Naive thymus-derived CD8-positive, alpha-beta T cell (primary cell): ENCODE measurements around the gene EHBP1. TPM values are rescaled to one million over a fixed set of nuclear protein-coding genes. Genes with fewer than 3 reads are reported as not detected.
"Not testable (repeated sequence)": the region's sequence is repeated elsewhere in the genome, so short reads cannot be mapped to it uniquely, and the experiment has no call there.

Source experiments
- ATAC-seq, 2 donors: fragments of 150-1000 bp; cut with Tn5 transposase in 1 of 2; sonication (Bioruptor Pico), chemical (Tn5 transposase) in 1 of 2; 1 replicate in 1 of 2; 2 replicates in 1 of 2; pipeline ENCODE4 v1.10.0; 2021; ENCODE audit warnings: mild to moderate bottlenecking in 2 of 2, moderate library complexity in 2 of 2
- POLR2A ChIA-PET: fragments of 350-600 bp; sonication (Branson Sonifier 250); formaldehyde crosslinking; loops from one replicate; lab custom pipeline; 2021; ENCODE audit warnings: antibody characterized with exemption; lab: Charles Lee
- DNase-seq, 10 donors: peaks; one replicate each; pipeline versions ENCODE4 v3.0.0 to v3.0.0-alpha.2; 2020 to 2022
- H3K27ac Mint-ChIP-seq, 10 donors: one replicate each; pipeline ENCODE4 v1.8.0; 2020 to 2022; ENCODE audit warnings: mild to moderate bottlenecking in 10 of 10, mixed read lengths in 10 of 10, moderate library complexity in 4 of 10, inconsistent platforms in 1 of 10
- H3K27me3 Mint-ChIP-seq, 5 donors: one replicate each; pipeline ENCODE4 v1.8.0; 2021 to 2022; ENCODE audit warnings: mixed read lengths in 5 of 5
- H3K36me3 Mint-ChIP-seq, 3 donors: one replicate each; pipeline ENCODE4 v1.8.0; 2020 to 2022; ENCODE audit warnings: mixed read lengths in 3 of 3, mild to moderate bottlenecking in 2 of 3, inconsistent platforms in 1 of 3
- H3K4me1 Mint-ChIP-seq, 4 donors: one replicate each; pipeline ENCODE4 v1.8.0; 2021 to 2022; ENCODE audit warnings: mixed read lengths in 4 of 4
- H3K4me3 Mint-ChIP-seq, 10 donors: one replicate each; pipeline ENCODE4 v1.8.0; 2020 to 2022; ENCODE audit warnings: mild to moderate bottlenecking in 10 of 10, mixed read lengths in 10 of 10, moderate library complexity in 6 of 10, inconsistent platforms in 1 of 10
- H3K9me3 Mint-ChIP-seq, 9 donors: one replicate each; pipeline ENCODE4 v1.8.0; 2020 to 2022; ENCODE audit warnings: mixed read lengths in 9 of 9, mild to moderate bottlenecking in 3 of 9, inconsistent platforms in 1 of 9, moderate library complexity in 1 of 9
- polyA plus RNA-seq, 3 donors: library from polyadenylated mRNA; unstranded; fragments of 300-500 nt; fragmentation: Illumina TruSeq; gene quantifications; one replicate each; pipeline ENCODE4 v1.2.3, GENCODE V29; 2021
- total RNA-seq, 8 experiments: library from RNA in 2 of 8; stranded (reverse) in 2 of 8; gene quantifications; one replicate each; pipeline ENCODE4 v1.2.3 and lab custom pipeline; 2021 to 2026

The EHBP1 gene
- total and polyA plus RNA-seq, 5 experiments from 2014 or later = 9.8 to 30.8 (median 10.3) TPM

- ATAC-seq (peak; percentile 30), DNase-seq (peak in 1 of 10 donors; percentile 7)
- POLR2A ChIA-PET = no interaction called here
- peaks cover 0 to 23% (median 10%) of the 10 kb centered on the region in 9 donors for H3K9me3 Mint-ChIP-seq
- H3K27me3 Mint-ChIP-seq = peaks cover 54 to 90% (median 70%) of the 10 kb centered on the region in 5 donors
- H3K27ac Mint-ChIP-seq = no peak overlapping the region
- peak overlapping the region in 8 of 10 donors; percentile 59 to 86 (median 74) for H3K4me3 Mint-ChIP-seq
- H3K36me3 Mint-ChIP-seq = peaks cover 5 to 20% (median 13%) of the 10 kb centered on the region in 3 donors
- peaks cover 25 to 53% (median 48%) of the 10 kb centered on the region in 4 donors for H3K4me1 Mint-ChIP-seq
These were observed 353.6 kb downstream of the EHBP1 start for GRCh38 chr2:63058921-63059792.

GRCh38 chr2:63059793-63060471 lies 354.4 kb downstream of the EHBP1 start:
- H3K9me3 Mint-ChIP-seq = peaks cover 0 to 23% (median 10%) of the 10 kb centered on the region in 9 donors
- H3K36me3 Mint-ChIP-seq = peaks cover 5 to 20% (median 8%) of the 10 kb centered on the region in 3 donors
- no peak overlapping the region for H3K27ac Mint-ChIP-seq
- H3K27me3 Mint-ChIP-seq = peaks cover 50 to 90% (median 67%) of the 10 kb centered on the region in 5 donors
- POLR2A ChIA-PET = no interaction called here
- peaks cover 20 to 45% (median 40%) of the 10 kb centered on the region in 4 donors for H3K4me1 Mint-ChIP-seq
- DNase-seq (no peak), ATAC-seq (no peak)
- peak overlapping the region; percentile 22 to 86 (median 64) for H3K4me3 Mint-ChIP-seq

- POLR2A ChIA-PET = no interaction called here
- peaks cover 19 to 42% (median 36%) of the 10 kb centered on the region in 4 donors for H3K4me1 Mint-ChIP-seq
- H3K27me3 Mint-ChIP-seq = peaks cover 50 to 90% (median 62%) of the 10 kb centered on the region in 5 donors
- peaks cover 0 to 23% (median 10%) of the 10 kb centered on the region in 9 donors for H3K9me3 Mint-ChIP-seq
- H3K27ac Mint-ChIP-seq = no peak overlapping the region
- ATAC-seq (no peak), DNase-seq (no peak)
- peaks cover 5 to 20% (median 8%) of the 10 kb centered on the region in 3 donors for H3K36me3 Mint-ChIP-seq
- peak overlapping the region in 4 of 10 donors; percentile 71 to 86 (median 73) for H3K4me3 Mint-ChIP-seq
These were observed 355.0 kb downstream of the EHBP1 start for GRCh38 chr2:63060472-63060991.

- Mint-ChIP-seq H3K27ac (no peak overlapping the region), H3K4me1 (peaks cover 2 to 8% (median 5%) of the 10 kb centered on the region in 4 donors), H3K9me3 (peaks cover 0 to 19% (median 8%) of the 10 kb centered on the region in 9 donors), H3K4me3 (no peak overlapping the region), H3K27me3 (peaks cover 39 to 81% (median 48%) of the 10 kb centered on the region in 5 donors), H3K36me3 (peaks cover 3 to 16% (median 5%) of the 10 kb centered on the region in 3 donors)
- no peak for DNase-seq
- POLR2A ChIA-PET = no interaction called here
- ATAC-seq = no peak
These were observed 358.7 kb downstream of the EHBP1 start for GRCh38 chr2:63064197-63064596.

- Mint-ChIP-seq H3K4me1 (peaks cover 2 to 6% (median 5%) of the 10 kb centered on the region in 4 donors), H3K27me3 (peaks cover 39 to 80% (median 44%) of the 10 kb centered on the region in 5 donors), H3K4me3 (no peak overlapping the region), H3K36me3 (peaks cover 3 to 16% (median 5%) of the 10 kb centered on the region in 3 donors), H3K27ac (no peak overlapping the region), H3K9me3 (peaks cover 0 to 19% (median 8%) of the 10 kb centered on the region in 9 donors)
- POLR2A ChIA-PET = no interaction called here
- no peak for DNase-seq
- ATAC-seq = no peak
These were observed 359.1 kb downstream of the EHBP1 start for GRCh38 chr2:63064661-63065060.

GRCh38 chr2:63066265-63066664 lies 360.8 kb downstream of the EHBP1 start:
- ATAC-seq (no peak), DNase-seq (no peak)
- H3K27me3 Mint-ChIP-seq = peaks cover 34 to 66% (median 36%) of the 10 kb centered on the region in 5 donors
- H3K9me3 Mint-ChIP-seq = peaks cover 0 to 12% (median 2%) of the 10 kb centered on the region in 9 donors
- POLR2A ChIA-PET = no interaction called here
- peaks cover 0 to 8% (median 0%) of the 10 kb centered on the region in 3 donors for H3K36me3 Mint-ChIP-seq
- H3K4me3 Mint-ChIP-seq = no peak overlapping the region
- H3K27ac Mint-ChIP-seq = no peak overlapping the region
- no peaks in the 10 kb centered on the region for H3K4me1 Mint-ChIP-seq

- H3K36me3 Mint-ChIP-seq = peaks cover 0 to 8% (median 0%) of the 10 kb centered on the region in 3 donors
- ATAC-seq = no peak
- no peak overlapping the region for H3K4me3 Mint-ChIP-seq
- DNase-seq = no peak
- peaks cover 32 to 60% (median 36%) of the 10 kb centered on the region in 5 donors for H3K27me3 Mint-ChIP-seq
- H3K4me1 Mint-ChIP-seq = no peaks in the 10 kb centered on the region
- peaks cover 0 to 11% (median under 1%) of the 10 kb centered on the region in 9 donors for H3K9me3 Mint-ChIP-seq
- POLR2A ChIA-PET = no interaction called here
- no peak overlapping the region for H3K27ac Mint-ChIP-seq
These were observed 361.3 kb downstream of the EHBP1 start for GRCh38 chr2:63066838-63067237.

GRCh38 chr2:63071664-63072063 lies 366.2 kb downstream of the EHBP1 start:
- Mint-ChIP-seq H3K27me3 (peaks cover 13 to 31% (median 17%) of the 10 kb centered on the region in 5 donors), H3K9me3 (peaks cover 0 to 4% (median 0%) of the 10 kb centered on the region in 9 donors), H3K27ac (no peak overlapping the region), H3K4me1 (no peaks in the 10 kb centered on the region), H3K4me3 (no peak overlapping the region), H3K36me3 (no peaks in the 10 kb centered on the region)
- POLR2A ChIA-PET = no interaction called here
- DNase-seq = no peak
- no peak for ATAC-seq

- Mint-ChIP-seq H3K27me3 (peaks cover 10 to 26% (median 18%) of the 10 kb centered on the region in 5 donors), H3K4me1 (no peaks in the 10 kb centered on the region), H3K27ac (no peak overlapping the region), H3K9me3 (peaks cover 0 to 4% (median 0%) of the 10 kb centered on the region in 9 donors), H3K4me3 (no peak overlapping the region), H3K36me3 (no peaks in the 10 kb centered on the region)
- DNase-seq (no peak), ATAC-seq (no peak)
- POLR2A ChIA-PET = no interaction called here
These were observed 368.5 kb downstream of the EHBP1 start for GRCh38 chr2:63073994-63074393.

- H3K9me3 Mint-ChIP-seq, H3K27ac Mint-ChIP-seq, DNase-seq, POLR2A ChIA-PET, H3K4me3 Mint-ChIP-seq, ATAC-seq, H3K4me1 Mint-ChIP-seq, H3K36me3 Mint-ChIP-seq: not testable (repeated sequence)
- peaks cover 10 to 24% (median 16%) of the 10 kb centered on the region in 5 donors for H3K27me3 Mint-ChIP-seq
These were observed 368.9 kb downstream of the EHBP1 start for GRCh38 chr2:63074399-63074798.

GRCh38 chr2:63078852-63079606 lies 373.5 kb downstream of the EHBP1 start:
- Mint-ChIP-seq H3K9me3 (peaks cover 0 to 4% (median 0%) of the 10 kb centered on the region in 9 donors), H3K36me3 (no peaks in the 10 kb centered on the region), H3K4me3 (no peak overlapping the region), H3K27ac (no peak overlapping the region), H3K27me3 (peaks cover 10 to 26% (median 21%) of the 10 kb centered on the region in 5 donors), H3K4me1 (no peaks in the 10 kb centered on the region)
- ATAC-seq (no peak), DNase-seq (no peak)
- POLR2A ChIA-PET = no interaction called here

GRCh38 chr2:63081404-63081803 lies 375.9 kb downstream of the EHBP1 start:
- Mint-ChIP-seq H3K27me3 (peaks cover 10 to 49% (median 24%) of the 10 kb centered on the region in 5 donors), H3K27ac (no peak overlapping the region), H3K4me3 (no peak overlapping the region), H3K4me1 (no peaks in the 10 kb centered on the region), H3K9me3 (peaks cover 0 to 7% (median 0%) of the 10 kb centered on the region in 9 donors), H3K36me3 (no peaks in the 10 kb centered on the region)
- ATAC-seq = no peak
- POLR2A ChIA-PET = no interaction called here
- no peak for DNase-seq
